SK-N-SH treated with all-trans-retinoic acid at 6 μM for 48 hours (cell line): ENCODE measurements around the gene SETD1A.

Experiments used
- ARNTL ChIP-seq: fragments of 450-650 bp; formaldehyde crosslinking; IDR thresholded peaks from 2 replicates; pipeline ENCODE4 v1.5.0; 2020; ENCODE audit warnings: low read depth, mild to moderate bottlenecking, moderate library complexity, borderline replicate concordance
- RARB ChIP-seq: fragments of 250-450 bp; sonication (Bioruptor Pico); IDR thresholded peaks from 2 replicates; pipeline ENCODE4 v1.8.0; 2021; ENCODE audit warnings: mild to moderate bottlenecking, moderate library complexity

- TF ChIP-seq ARNTL (CRISPR knock-in tag) (no peak), RARB (no peak)
Measured at GRCh38 chr16:30921459-30921747, 36.2 kb upstream of the SETD1A start.
